MCF 10A (cell line): ENCODE measurements around the gene GAD2. TPM values are rescaled to one million over a fixed set of nuclear protein-coding genes. Genes with fewer than 3 reads are reported as not detected.

ENCODE experiments used
- BruUV-seq: library from RNA; stranded (reverse); fragments of 400-500 nt; replicated peaks from 2 replicates; lab custom pipeline; 2021; lab: Mats Ljungman, UMichigan
- CTCF ChIA-PET: fragments of 300-600 bp; sonication (Branson Sonifier 250); formaldehyde crosslinking; extraction: SDS; loops from one replicate; lab custom pipeline; 2021; ENCODE audit warnings: antibody characterized with exemption, inconsistent platforms; lab: Yijun Ruan, JAX
- POLR2A ChIA-PET: fragments of 300-600, 350-650 bp; sonication (Branson Sonifier 250); formaldehyde crosslinking; extraction: SDS; loops from one replicate; lab custom pipeline; 2020; ENCODE audit warnings: antibody characterized with exemption, inconsistent platforms; lab: Yijun Ruan, JAX
- DNase-seq: peaks from one replicate; pipeline ENCODE4 v3.0.0-alpha.2; 2018; ENCODE audit not compliant: unreplicated experiment
- H3K27ac Mint-ChIP-seq: one replicate; pipeline ENCODE4 v1.8.0; 2022; ENCODE audit warnings: mild to moderate bottlenecking, low read depth, mixed read lengths; ENCODE audit not compliant: unreplicated experiment
- H3K27me3 Mint-ChIP-seq: one replicate; pipeline ENCODE4 v1.8.0; 2022; ENCODE audit warnings: mixed read lengths; ENCODE audit not compliant: insufficient read depth, unreplicated experiment
- H3K36me3 Mint-ChIP-seq: one replicate; pipeline ENCODE4 v1.8.0; 2022; ENCODE audit warnings: mild to moderate bottlenecking, moderate library complexity, mixed read lengths; ENCODE audit not compliant: insufficient read depth, unreplicated experiment
- H3K4me1 Mint-ChIP-seq: one replicate; pipeline ENCODE4 v1.8.0; 2022; ENCODE audit warnings: mixed read lengths; ENCODE audit not compliant: insufficient read depth, unreplicated experiment
- H3K4me3 Mint-ChIP-seq: one replicate; pipeline ENCODE4 v1.8.0; 2022; ENCODE audit warnings: mild to moderate bottlenecking, moderate library complexity, mixed read lengths; ENCODE audit not compliant: unreplicated experiment
- H3K9me3 Mint-ChIP-seq: one replicate; pipeline ENCODE4 v1.8.0; 2022; ENCODE audit warnings: mixed read lengths; ENCODE audit not compliant: unreplicated experiment
- intact Hi-C: fragments of 100-400 bp; cut with micrococcal nuclease; formaldehyde crosslinking; loops from 2 replicates; pipeline ENCODE4 v1.14.1; 2022
- total RNA-seq: library from RNA; stranded (reverse); gene quantifications from 2 replicates; pipeline ENCODE4 v1.2.3, GENCODE V29; 2022
- TF ChIP-seq, protein P1 (sequence below): fragments of 200-600 bp; IDR thresholded peaks from one replicate; pipeline ENCODE4 v1.8.0; 2022; ENCODE audit warnings: antibody characterized with exemption, mild to moderate bottlenecking; ENCODE audit not compliant: unreplicated experiment

Gene GAD2
- total RNA-seq, 1 experiment from 2014 or later, result not detected

DNA sequence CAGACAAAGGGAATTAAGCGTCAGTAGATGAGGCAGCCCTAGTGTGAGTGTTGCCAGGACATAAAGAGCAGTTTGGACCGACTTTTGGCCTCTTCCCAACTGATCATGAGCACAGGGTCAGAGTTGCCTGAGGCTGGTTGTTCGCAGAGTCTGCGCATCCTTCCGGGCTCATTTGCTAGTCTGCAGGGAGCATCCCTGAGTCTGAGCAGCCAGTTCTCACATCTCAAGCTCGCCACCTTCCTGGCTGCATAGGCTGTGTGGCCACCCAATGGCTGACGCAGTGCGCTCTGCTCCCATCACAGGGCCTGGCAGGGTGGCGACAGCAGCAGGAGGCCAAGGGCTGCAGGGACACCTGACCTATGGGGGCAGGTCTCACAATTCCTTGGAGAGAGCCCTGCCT, 5.0 kb downstream of the GAD2 start:
- Mint-ChIP-seq H3K27ac (no peak overlapping the region), H3K27me3 (peaks cover 85% of the 10 kb centered on the region), H3K4me3 (no peak overlapping the region), H3K36me3 (no peaks in the 10 kb centered on the region), H3K9me3 (no peaks in the 10 kb centered on the region), H3K4me1 (peaks cover 6% of the 10 kb centered on the region)
- intact Hi-C loops, result no loop called here
- CTCF ChIA-PET, result no interaction called here
- BruUV-seq, result no TSS peak
- DNase-seq, result no peak
- TF ChIP-seq, protein P1, sequence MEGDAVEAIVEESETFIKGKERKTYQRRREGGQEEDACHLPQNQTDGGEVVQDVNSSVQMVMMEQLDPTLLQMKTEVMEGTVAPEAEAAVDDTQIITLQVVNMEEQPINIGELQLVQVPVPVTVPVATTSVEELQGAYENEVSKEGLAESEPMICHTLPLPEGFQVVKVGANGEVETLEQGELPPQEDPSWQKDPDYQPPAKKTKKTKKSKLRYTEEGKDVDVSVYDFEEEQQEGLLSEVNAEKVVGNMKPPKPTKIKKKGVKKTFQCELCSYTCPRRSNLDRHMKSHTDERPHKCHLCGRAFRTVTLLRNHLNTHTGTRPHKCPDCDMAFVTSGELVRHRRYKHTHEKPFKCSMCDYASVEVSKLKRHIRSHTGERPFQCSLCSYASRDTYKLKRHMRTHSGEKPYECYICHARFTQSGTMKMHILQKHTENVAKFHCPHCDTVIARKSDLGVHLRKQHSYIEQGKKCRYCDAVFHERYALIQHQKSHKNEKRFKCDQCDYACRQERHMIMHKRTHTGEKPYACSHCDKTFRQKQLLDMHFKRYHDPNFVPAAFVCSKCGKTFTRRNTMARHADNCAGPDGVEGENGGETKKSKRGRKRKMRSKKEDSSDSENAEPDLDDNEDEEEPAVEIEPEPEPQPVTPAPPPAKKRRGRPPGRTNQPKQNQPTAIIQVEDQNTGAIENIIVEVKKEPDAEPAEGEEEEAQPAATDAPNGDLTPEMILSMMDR, result no peak
- POLR2A ChIA-PET, result no interaction called here

DNA sequence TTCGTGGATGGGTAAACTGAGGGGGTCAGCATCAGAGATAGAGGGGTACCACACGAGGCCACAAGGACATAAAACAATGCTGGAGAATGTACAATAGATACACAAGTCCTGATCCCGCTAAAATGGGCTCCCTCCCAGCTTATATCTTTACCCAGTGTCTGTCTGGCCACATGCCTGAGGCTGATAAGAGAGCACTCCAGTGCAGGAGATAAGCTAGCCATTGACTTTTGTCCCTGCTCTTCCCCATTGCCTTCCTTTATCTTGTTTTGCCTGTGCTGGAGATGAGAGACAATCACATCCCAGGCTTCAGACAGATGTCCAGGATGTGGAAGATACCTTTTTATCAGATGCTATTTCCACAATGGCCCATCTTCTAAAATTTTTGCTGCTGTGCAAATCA, 6.0 kb downstream of the GAD2 start:
- intact Hi-C loops, result no loop called here
- no peak overlapping the region for H3K4me3 Mint-ChIP-seq
- H3K36me3 Mint-ChIP-seq, result no peaks in the 10 kb centered on the region
- POLR2A ChIA-PET, result no interaction called here
- H3K9me3 Mint-ChIP-seq, result no peaks in the 10 kb centered on the region
- TF ChIP-seq, protein P1, result no peak
- no TSS peak for BruUV-seq
- DNase-seq, result no peak
- H3K4me1 Mint-ChIP-seq, result peaks cover 6% of the 10 kb centered on the region
- H3K27me3 Mint-ChIP-seq, result peaks cover 85% of the 10 kb centered on the region
- CTCF ChIA-PET, result no interaction called here
- no peak overlapping the region for H3K27ac Mint-ChIP-seq

DNA sequence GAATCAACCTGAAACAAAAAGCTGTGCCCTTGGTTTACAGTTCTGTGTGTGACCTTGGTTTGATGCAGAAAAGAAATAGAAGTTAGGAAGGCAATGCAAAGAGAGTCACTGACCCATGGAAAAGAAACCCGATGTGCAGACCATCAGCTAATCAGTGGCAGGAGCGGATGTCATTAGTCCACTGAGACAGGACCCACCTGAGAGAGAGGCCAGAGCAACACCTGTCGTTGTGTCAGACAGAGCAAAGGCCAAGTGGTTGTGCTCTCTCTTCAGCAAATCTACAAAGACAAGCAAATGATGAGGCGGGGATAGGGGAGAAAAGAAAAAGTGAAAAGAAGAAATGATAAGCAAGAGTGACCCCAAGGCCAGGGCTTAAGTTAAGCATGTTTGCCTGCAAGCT, 8.7 kb downstream of the GAD2 start:
- DNase-seq, result no peak
- Mint-ChIP-seq H3K4me3 (no peak overlapping the region), H3K27ac (no peak overlapping the region), H3K27me3 (peaks cover 85% of the 10 kb centered on the region), H3K4me1 (no peaks in the 10 kb centered on the region), H3K9me3 (no peaks in the 10 kb centered on the region), H3K36me3 (no peaks in the 10 kb centered on the region)
- ChIA-PET CTCF (no interaction called here), POLR2A (no interaction called here)
- TF ChIP-seq, protein P1, result no peak
- intact Hi-C loops, result no loop called here
- no TSS peak for BruUV-seq

DNA sequence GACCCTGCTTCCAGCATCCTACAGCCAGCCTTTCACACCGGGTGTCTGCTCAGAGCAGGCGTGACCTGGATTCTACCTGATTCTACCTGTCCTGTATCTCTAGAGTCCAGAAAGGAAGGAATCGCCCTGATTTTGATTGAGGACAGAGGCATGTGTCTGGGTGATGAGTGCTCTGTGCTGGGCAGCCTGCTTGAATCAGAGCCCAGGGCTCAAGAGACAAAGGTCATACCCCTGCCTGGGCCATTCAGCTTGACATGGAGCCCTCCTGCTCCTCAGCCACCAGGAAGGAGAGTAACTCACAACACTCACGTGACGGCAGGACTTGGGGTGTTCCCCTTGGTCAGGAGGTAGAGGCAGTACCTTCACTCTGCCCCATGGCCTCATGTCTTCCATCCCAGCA, 11.2 kb downstream of the GAD2 start:
- ChIA-PET POLR2A (no interaction called here), CTCF (no interaction called here)
- H3K27ac Mint-ChIP-seq, result no peak overlapping the region
- H3K27me3 Mint-ChIP-seq, result peaks cover 78% of the 10 kb centered on the region
- H3K4me3 Mint-ChIP-seq, result no peak overlapping the region
- H3K4me1 Mint-ChIP-seq, result no peaks in the 10 kb centered on the region
- H3K9me3 Mint-ChIP-seq, result no peaks in the 10 kb centered on the region
- DNase-seq, result no peak
- no TSS peak for BruUV-seq
- no peaks in the 10 kb centered on the region for H3K36me3 Mint-ChIP-seq
- TF ChIP-seq, protein P1, result no peak
- intact Hi-C loops, result no loop called here
